GM18873 (cell line): ENCODE measurements around the gene SORCS1.

Source experiments
- ATAC-seq: cut with Tn5 transposase; IDR thresholded peaks from one replicate; pipeline ENCODE4 v1.9.1; 2021; ENCODE audit warnings: mild to moderate bottlenecking, moderate library complexity, moderate number of reproducible peaks; ENCODE audit not compliant: unreplicated experiment, low FRiP score

The SORCS1 gene

DNA sequence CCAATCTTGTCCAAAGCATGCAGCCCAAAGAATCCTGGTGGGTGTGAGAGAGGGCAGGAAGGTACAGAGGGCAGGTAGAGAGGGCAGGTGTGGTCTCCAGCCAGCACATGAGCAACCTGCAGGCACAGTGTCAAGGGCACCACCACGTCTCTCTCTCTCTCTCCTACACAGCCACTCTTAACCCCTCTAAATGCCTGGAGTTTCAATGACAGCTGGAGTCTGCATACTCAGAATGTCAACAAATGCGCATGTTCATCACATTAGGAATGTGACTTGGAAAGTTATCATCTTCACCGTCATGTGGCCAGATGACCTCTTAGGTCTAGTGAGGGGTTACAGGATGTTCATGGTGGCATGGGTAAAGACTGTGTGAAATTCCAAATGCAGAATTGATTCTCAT lies 456.8 kb downstream of the SORCS1 start:
- no peak for ATAC-seq

DNA sequence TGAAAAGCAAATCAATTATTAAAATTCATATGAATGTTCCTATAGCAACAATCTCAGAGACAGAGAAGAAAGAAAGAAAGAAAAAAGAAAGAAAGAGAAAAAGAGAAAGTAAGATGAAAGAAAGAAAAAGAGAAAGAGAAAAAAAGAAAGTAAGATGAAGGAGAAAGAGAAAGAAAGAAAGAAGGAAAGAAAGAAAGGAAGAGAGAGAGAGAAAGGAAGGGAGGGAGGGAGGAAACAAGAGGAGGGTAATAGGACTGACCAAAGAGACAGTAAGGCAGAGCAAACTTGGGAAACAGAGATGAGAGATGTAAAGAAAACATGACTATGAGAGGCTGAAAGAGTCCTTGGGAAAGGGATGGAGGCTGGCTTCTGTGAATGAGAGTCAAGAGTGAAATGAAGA lies 458.4 kb downstream of the SORCS1 start:
- ATAC-seq = no peak

DNA sequence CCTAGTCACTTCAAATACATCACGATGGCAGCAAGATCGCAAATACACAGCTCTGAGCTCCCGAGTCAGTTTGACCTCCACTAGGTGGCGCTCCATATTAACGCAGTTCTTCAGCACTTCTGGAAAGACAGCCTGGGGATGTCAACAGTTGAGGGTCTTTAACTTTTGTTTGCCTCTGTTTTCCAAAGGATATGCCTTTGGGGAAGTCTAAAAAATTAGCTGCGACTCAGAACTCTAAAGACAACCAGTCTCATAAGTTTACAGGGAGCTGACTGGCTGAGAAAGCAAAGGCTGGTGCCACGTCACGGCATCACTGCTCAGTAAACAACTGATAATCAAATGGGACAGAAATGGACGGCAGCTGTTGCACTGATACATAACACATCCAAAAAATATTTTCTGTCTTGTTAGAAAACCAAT lies 458.8 kb downstream of the SORCS1 start:
- peak; percentile 87 for ATAC-seq

DNA sequence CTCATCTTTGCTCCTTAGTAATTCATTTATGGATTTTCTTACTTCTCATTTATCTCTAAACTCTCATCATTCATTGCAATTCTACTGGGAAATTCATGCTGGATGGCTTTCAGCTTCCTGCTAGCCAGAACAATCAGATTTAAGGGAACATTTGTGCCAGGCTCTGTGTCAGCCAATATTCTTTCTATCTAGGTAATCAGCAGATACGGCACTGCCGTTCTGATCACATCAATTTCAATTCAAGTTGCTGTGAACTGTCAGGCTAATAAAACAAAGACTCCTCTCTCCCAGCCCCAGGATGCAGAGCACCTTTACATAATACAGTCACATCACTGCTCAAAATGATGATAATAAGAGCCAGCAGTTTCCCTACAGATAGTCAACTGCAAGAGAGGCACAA lies 468.3 kb downstream of the SORCS1 start:
- no peak for ATAC-seq

DNA sequence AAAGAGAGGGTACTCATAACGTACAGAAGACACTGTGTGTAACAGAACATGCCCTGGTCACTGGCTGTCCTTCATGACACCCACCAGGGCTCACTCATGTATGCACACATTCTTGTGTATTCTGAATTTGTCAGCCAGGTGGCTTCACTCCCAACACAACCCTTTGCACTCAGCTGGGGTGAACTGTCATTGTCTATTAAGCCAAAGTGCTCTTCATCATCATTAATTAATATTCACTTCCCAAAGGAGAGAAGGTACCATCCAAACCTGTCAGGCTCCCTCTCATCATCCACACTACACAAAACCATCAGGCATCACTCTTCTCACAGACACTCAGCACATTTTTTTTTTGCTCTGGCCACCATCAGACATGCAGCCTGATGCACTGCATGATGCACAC lies 469.8 kb downstream of the SORCS1 start:
- ATAC-seq = no peak

DNA sequence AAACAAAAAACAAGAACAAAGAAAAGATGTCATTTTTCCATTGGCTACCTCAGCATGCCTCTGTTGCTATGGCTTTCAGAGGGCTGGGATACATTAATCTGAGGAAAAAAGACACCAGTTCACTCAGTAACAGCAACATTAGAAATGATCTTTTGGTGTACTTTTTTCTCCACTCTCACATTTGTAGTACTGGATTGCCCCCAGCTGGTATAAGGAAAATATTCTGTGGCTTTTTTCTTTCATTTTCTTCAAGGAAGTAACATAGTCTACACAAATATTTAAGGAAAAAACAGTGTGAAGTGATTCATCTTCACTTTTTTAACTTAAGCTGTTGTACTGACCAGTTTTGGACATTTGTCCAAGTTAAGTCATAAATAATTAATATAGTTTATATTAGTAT lies 482.3 kb downstream of the SORCS1 start:
- no peak for ATAC-seq

DNA sequence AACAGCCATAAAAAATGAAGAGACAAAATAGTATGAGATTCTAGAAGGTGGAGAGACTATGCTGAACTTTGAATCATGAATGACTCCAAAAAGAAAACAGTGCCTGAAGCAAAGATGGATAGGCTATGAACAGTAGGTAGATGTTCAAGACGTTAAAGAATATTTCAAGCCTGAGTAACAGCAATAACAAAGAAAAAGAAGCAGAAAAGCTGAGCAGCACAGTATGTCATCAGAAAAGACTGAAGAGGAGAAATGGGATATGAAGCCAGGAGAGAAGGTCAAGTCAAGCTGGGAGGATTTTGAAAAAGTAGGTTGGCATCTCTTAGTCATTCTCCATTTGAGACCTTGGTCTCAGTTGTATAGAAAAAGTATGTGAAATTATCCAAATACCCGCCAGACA lies 484.4 kb downstream of the SORCS1 start:
- no peak for ATAC-seq

DNA sequence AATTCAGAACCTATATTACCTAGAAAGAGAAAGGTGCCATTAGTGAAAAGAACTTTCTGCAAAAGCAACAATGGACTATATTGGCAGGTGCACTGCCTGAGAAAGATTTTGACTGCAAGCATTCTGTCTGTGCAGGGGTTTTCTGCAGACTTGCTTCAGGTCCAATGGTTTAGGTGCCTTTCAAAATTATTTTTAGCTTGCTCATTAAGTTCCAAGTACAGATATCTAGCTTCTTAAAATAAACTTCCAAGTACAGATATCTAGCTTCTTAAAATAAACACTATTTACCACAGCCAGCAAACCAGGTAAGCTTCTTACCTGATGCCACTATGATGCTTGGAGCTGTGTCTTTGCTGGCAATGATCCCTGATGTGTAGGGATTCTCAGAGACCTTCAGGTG lies 485.2 kb downstream of the SORCS1 start:
- ATAC-seq = no peak

DNA sequence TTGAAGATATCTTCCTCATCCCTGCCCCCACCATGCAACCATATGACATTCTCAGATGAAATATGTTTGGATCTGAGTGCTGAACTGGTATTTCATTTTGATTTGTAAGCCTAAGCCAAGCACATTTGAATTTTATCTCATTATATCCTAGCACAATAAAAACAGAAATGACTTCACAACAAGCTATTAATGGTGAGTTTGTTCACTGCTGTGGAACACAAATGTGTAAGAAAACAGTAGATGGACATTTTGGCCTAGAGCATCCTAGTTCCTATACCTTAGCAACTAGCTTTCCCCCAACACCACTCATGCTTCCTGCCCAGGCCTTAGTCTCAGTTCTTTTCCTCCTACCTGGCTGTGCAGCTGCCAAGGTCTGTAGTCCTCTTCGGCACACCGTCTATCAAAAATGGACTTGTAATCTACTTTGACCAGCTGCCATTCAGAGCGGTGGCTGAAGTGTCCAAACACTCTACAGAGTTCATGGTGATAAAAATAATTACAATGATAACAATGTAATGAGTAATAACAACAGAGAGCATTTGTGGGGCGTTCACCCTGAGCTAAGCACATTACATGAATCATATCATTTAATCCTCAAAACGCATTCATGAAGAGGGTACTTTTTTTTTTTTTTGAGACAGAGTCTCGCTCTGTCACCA lies 491.9 kb downstream of the SORCS1 start:
- ATAC-seq = no peak

DNA sequence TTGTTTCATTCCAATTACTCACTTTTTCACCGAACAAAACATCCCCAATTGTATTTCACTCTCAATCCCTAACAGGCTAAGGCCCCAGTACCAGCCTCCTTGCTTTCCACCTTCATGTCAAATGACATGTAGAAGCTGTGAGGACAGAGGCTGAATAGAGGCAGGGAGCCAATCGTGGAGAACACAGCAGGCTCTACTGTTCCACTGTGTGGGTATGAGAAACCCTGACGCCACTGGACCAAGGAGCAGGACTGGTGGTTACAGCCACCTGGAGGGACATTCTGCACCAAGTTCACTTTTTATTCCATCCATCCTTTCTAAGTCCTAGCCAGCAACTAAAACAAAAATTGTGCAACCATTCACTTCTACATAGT lies 502.8 kb downstream of the SORCS1 start:
- ATAC-seq = no peak

DNA sequence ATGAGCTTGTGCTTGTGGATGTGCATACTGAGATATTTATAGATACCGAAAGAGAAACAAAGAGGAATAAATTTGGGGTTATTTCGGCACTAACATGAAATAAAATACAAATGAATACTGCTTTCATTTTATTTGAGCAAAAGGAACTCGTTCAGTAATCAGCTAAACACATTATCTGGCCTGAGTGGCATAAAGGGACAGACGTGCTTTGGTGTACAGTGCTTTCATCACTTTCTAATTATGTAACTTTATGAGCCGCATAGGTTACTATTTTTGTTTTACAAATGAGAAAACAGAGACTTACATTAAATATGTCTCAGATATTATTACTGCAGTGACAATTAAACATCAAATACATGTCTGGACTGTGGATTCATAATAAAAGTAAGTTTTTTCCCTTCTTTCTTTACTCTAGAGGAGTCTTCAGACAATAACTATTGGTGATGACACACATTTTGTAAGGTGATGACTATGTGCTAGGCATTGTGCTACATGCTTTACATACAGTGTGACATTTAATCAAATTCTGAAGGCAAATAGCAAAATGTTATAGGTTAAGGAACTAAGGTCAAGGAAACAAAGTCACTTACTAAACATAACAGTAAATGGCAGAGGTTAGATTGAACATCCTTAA lies 503.3 kb downstream of the SORCS1 start:
- ATAC-seq = no peak

DNA sequence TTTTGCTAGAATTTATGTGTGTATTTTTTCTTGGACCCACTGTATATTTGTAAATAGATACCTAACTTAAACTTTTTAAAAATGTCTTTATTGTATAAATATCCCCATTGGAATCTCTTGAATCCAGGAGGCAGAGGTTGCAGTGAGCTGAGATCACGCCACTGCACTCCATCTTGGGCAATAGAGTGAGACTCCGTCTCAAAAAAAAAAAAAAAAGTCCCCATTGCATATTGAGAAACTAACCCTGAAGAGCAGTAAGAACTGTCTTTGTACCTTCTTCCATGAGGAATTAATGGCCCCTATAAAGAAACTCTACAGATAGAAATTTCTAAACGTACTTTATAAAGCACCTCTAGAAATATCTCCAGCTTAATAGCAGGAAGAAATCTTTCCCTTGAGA lies 504.0 kb downstream of the SORCS1 start:
- ATAC-seq = no peak

DNA sequence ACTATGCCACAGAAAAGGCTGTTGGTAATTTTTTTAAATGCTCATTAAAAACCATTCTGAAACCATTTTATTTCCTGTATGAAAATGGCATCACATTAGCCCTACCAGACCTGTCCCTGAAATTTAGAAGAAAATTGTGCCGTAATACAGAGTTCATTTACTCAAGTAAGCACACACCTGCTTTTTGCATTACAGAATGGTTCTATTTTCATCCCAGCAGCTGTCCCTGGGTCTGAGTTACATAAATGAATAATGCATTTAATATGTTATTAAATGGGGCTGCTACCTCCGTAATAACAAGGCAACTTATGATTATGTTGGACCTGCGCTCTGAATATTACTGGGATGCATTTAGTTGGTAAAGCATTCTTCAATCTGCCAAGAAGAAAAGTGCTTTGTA lies 508.9 kb downstream of the SORCS1 start:
- ATAC-seq = no peak

DNA sequence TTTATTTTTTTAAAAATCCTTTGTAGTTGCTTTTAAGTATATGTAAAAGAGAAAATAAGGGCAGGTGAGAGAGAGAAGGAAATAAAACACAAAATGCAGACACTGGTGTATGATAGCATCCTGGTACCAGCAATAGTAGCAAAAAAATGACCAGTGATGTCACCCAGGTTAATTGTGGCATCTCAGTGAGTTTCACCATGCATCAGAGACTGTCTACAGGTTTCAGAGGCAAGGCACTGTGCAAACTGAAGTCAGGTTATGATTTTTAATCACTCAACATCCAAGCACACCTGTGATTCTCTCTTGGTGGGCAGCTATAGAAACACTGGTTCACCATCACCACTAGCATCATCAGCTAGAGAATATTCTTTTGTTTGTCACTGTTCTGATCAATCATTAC lies 509.3 kb downstream of the SORCS1 start:
- ATAC-seq = no peak

DNA sequence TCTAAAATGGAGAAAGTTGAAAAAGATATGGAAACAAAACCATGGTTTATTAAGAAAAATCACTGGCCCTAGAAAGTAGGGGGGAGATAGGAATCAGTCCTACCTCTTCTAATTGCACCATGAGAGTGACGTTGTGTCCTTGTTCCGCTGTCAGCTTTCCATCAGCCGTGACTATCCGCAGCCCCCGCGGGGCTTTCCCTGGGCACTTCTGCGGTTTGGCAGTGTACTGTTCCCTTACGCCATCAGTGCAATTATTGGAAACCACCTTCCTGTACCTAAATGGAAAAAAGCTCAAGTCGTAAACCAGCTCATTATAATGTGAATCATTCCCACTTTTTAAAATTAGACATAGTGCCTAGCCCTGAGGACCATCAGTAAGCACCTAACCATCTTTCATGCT lies 512.2 kb downstream of the SORCS1 start:
- ATAC-seq = no peak

DNA sequence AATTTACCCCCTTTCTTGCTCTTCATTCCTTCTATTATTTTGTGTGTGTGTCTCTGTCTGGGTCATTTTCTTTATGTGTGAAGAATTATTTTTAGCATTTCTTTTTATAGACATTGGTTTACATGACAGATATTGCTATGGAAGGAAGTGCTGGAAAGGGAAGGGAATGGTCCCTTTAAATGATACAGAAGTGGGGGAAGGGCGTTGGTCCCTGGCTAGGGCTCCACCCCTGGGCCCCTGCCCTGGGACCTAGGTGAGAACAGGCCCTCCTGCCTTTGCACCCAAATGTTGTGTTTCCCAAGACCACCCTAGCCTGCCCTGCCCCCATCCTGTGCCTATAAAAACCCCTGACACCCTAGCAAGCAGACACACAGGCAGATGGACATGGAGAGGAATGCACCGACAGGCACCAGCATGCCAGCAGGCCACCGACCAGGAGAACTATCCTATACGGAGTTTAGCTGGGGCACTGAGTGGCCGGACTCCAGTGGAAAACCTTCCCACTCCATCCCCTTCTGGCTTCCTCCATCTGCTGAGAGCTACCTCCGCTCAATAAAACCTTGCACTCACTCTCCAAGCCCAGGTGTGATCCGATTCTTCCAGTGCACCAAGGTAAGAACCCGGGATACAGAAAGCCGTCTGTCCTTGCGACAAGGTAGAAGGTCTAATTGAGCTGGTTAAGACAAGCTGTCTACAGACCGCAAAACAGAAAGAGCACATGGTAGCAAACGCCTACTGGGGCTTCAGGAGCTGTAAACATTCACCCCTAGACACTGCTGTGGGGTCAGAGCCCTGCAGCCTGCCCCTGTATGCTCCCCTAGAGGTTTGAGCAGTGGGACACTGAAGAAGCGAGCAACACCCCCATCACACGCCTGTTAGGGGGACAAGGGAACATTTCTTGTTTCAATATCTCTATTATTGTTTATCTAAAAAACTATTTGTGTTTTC lies 515.7 kb downstream of the SORCS1 start:
- no peak for ATAC-seq

DNA sequence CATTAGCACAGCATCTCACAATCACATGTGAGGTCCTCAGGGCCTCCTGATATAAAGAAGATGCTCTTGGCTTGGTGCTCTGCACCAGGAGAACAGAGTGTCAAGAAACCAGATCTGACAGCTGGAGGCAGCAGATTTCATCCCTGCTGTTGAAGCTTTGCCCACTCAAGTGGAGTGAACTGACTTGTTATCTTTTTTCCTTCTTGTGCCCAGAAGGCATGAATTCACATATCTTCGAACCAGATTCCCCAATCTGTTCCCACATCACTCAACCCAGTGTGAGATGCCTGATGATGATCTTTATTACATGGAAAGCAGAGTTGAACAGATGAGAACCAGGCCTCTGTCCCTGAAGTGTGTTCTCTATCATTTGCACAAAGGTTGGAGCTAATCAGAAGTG lies 521.0 kb downstream of the SORCS1 start:
- no peak for ATAC-seq

DNA sequence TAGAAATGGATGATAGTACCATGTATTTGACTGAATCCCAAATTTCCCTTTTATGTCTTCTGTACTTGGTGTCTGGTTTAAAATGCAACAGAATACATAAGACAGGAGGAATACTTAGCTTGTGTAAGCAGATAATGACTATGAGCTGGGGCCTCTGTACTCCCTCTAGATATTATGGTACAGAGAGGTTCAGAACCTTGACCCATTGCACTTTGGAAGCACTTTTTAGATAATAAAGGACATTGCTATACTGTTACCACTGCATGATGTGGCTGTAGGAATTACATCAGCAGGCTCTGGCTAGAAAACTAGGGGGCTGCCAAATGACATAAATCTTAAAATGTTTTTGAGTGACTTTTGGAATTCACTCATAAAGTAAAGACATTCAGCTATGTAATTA lies 526.6 kb downstream of the SORCS1 start:
- no peak for ATAC-seq

DNA sequence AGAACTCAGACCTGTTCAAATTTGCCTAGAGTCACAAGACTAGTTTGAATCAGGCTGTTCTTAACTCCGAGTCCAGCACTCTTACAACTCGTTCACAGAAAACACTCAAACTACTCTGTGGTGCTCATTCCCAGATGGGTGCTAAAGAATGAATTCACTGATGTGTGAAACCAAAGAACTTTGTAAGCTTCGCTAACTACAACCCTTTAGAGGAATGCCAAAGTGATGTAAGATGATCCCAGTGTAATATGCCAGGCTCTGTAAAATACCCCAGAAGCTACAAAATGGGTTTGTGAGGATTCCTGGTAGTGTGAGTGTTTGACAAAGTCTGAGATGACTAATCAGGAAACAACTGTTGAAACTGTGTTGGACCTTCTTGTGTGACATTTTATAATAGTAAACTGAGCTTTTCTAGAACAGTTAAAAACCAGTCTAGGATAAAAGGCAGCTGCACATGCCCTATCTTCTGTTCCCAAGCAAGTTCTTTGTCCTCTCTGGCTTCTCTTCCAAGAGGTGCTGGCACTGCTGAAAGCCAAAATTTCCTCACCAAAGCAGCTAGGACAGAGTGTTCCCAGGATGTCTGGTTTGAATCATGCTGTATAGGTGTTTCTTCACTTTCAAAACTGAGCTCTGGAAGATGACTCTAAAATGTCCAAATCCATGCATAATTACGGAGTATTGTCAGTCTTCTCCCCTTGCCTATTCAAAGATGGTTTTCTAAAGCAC lies 527.6 kb downstream of the SORCS1 start:
- ATAC-seq = no peak

DNA sequence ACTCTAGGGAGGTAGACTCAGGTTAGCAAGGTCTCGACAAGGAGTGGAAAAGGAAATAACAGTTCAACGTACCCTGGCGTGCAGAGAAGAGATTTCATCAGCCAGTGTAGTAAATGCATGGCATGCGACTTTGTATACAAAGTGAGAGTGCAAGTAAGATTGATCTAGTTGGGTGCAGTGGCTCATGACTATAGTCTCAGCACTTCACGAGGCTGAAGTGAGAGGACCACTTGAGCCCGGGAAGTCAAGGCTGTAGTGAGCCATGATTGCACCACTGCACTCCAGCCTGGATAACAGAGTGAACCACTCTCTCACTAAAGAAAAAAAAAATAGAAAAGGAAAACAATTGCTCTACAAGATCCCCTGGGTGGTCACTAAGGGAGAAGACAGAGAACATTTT lies 528.6 kb downstream of the SORCS1 start:
- no peak for ATAC-seq
